Fibroblast of upper back skin (primary cell): Measurements from ENCODE around the gene VAMP7.
"Not testable (repeated sequence)": the region's sequence is repeated elsewhere in the genome, so short reads cannot be mapped to it uniquely, and the experiment has no call there.

ENCODE experiments used
- DNase-seq: peaks from one replicate; pipeline ENCODE4 v3.0.0-alpha.2; 2013

Gene VAMP7, protein sequence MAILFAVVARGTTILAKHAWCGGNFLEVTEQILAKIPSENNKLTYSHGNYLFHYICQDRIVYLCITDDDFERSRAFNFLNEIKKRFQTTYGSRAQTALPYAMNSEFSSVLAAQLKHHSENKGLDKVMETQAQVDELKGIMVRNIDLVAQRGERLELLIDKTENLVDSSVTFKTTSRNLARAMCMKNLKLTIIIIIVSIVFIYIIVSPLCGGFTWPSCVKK

DNA sequence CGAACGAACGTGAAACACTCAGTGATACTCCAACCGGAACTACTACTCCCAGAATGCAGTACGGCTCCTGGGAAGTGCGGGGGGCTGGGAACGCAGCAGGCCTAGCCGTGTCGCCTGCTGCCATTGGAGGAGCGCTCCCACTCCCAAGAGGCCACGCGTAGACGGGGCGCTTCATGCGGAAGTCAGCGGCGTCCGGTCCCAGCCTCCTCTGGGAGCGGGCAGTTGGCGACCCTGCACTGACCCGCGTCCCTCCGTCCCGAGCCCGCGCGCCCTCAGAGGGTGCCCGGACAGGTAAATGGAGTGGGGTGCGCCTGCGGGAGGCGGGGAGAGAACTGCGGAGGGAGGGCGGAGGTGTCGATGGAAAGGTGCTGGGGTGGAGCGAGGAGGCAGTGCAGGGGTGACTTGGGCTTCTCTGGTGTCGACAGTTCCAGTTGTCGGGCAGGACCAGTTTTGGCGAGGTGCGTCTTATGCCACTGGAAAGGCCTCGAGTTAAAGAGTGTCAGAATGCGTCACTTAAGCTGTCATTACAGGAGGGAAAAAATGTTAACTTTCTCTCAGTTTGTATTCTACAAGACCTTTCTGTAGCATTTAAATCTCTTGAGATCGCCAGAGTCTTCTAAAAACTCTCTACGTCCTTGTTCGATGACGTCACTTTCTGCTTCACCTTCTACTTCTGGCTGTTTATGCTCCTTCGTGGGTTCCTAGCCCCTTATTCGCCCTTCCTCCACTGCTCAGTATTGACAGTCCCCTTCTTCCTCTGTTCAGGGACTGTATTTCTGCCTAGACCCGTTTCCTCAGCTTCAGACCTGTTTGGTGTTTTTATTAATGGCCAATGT lies at the start of gene VAMP7:
Gene VAMP7 (plus strand): TSS at position 188 of the 836 bp plus-strand sequence. CDS start 8,122 bp downstream, outside the sequence.
- DNase-seq, result peak; percentile 82

DNA sequence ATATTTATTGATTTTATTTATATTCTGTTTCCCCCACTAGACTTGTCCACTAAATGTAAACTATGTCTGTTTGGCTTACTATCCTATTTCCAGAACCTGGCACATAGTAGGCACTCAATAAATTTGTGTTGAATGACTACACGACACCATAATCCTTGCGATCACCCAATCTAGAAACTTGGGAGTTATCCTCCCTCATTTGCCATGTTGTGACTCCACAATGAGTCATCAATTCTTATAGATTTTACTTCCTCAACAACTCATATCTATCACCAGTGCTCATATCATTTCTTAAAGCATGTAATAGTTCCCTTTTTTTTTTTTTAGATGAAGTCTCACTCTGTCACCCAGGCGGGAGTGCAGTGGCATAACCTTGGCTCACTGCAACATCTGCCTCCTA lies 39.9 kb upstream of the VAMP7 start:
- no peak for DNase-seq

DNA sequence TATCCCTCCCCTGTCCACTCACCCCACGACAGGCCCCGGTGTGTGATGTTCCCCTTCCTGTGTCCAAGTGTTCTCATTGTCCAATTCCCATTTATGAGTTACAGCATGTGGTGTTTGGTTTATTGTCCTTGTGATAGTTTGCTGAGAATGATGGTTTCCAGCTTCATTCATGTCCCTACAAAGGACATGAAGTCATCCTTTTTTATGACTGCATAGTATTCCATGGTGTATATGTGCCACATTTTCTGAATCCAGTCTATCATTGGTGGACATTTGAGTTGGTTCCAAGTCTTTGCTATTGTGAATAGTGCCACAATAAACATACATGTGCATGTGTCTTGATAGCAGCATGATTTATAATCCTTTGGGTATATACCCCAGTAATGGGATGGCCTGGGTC lies 29.4 kb upstream of the VAMP7 start:
- DNase-seq, result not testable (repeated sequence)

DNA sequence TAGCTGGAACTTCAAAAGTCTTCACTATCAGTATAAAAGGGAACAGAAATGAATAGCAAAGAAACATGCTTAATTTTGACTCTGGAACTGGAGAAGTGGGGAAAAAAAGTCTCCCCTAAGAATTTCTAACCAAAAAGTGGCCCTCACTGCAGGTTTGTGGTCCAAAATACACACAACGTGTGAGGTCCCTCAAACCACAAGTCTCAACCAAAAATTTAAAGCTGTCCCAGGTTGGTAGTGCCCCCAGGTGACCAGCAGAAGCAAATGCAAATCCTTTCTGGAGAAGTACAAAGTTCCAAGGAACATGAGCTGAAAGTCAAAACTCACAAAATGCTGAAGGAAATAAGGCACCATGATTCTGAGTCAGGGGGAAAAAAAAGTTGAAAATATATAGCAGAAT lies 23.6 kb upstream of the VAMP7 start:
- DNase-seq, result no peak

DNA sequence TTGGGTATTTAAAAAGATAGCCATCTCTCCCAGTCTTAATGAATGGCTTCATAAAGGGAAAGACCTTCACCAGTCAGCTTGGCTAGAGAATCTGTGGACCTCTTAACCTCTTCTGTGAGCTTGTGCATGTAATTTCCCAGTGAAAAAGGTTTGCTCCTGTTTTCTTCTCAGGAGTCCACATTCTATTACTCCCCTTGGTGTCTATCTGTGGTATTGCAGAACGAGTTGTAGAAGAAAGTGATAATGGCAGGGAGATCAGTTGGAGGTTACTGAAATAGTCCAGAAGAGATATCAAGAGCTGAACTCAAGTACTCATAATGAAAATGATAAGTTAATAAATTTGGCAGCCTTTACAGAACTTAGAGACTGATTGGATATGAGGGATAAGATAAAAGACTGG lies 16.5 kb upstream of the VAMP7 start:
- DNase-seq, result no peak

DNA sequence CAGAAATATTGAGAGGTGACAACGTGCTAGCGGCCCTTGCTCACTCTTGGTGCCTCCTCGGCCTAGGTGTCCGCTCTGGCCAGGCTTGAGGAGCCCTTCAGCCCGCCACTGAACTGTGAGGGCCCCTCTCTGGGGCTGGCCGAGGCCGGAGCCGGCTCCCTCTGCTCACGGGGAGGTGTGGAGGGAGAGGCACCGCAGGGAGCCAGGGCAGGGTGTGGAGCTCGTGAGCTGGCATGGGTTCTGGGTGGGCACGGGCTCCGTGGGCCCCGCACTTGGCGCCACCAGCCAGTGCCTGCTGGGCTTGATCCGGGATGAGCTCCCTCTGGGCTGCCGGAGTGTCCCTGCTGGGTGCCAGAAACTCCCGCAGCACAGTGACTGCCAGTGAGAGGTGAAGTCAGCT lies 16.0 kb upstream of the VAMP7 start:
- DNase-seq, result no peak

DNA sequence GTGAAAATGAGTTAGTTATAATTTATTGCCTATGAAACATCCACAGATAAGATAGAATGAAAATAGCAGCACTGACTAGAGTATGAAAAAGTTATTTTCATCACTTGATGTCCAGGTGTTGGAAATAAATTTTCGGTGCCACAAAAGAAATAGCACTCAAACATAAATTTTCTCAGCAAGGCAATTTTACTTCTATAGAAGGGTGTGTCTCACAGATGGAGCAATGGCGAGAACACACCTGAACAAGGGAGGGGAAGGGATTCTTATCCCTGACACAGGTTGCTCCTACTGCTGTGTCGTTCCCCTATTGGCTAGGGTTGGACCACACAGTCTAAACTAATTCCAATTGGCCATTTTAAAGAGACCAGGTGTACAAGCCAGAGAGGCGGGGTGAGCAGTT lies 13.3 kb upstream of the VAMP7 start:
- DNase-seq, result no peak

DNA sequence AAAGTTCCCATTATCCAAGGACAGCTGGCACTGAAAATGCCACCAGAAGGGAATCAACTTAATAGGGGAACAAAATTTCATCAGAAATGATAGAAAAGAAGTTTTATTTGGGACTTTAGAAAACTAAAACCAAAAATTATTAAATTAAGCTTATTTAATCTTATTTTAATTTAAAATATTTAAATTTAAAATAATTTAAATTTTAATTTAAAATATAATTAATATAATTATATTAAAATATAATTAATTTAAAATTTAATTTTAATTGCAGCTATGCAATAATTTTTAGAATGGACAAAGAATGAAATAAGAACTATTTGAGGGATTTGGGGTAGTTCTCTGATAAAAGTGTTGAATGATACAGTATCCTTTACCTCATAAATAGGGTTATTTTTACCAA lies 10.2 kb upstream of the VAMP7 start:
- DNase-seq, result no peak

DNA sequence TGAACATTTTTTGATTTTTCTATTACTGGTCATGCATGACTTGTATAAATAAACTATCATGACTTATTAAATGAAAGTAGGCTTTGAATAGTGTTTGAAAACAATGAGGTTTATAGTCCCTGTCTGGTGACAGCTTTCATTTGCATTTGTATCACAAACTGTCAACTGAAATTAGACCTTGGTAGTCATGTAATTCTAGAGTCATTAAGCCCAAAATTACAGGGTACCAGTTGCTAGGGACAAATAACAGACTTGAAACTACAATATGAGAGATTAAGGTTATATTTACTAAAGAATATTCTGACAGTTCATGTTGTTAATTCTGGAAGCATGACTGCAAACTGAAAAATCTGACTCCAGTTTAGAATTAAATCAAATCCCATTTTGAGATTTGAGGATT lies 9.2 kb upstream of the VAMP7 start:
- DNase-seq, result no peak

DNA sequence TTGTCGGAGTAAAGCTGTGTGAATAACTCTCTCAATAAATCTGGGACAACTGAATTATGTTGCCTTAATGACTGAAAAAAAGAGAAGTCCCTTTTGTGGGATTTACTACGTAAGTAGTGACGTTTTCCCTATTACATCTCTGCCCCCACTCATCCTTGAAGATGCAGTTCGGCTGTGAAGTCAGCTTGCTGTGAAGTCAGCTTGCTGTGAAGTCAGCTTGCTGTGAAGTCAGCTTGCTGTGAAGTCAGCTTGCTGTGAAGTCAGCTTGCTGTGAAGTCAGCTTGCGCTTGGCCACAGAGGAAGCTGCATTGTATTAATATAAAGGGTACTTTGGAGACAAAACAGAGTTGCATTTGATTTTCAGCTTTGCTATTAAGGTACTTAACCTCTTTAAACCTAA lies 8.0 kb upstream of the VAMP7 start:
- no peak for DNase-seq

DNA sequence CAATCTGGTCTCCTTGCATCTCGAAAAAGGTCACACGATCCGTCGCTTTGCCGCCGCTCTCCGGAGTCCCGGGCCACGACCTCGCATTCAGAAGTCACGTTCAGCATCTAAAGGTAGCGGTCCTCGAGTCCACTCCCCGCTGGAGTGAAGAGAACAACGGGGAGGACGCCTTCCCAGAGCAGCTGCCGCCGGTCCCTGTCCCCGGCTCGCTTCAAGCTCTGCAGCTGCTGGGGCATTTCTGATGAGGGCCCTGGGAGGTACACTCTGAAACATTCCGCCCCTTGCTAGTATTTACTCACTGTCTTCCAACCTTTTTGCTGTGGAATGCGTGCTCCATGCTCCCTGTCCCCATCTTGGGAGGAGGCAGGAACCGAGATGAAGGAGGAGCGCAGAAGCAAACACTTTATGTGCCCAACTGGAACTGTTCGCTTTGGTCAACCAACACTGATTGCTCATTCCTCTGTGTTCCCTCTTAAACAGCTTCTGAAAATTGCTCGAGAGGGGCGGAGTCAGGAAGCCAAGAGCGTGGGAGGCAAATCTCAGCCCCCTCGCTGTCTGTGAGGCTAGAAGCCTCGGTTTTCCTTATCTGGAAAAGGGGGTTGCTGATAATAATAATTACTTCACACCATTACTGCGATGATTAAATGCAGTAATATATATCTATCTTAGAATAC lies 6.4 kb upstream of the VAMP7 start:
- DNase-seq, result no peak

DNA sequence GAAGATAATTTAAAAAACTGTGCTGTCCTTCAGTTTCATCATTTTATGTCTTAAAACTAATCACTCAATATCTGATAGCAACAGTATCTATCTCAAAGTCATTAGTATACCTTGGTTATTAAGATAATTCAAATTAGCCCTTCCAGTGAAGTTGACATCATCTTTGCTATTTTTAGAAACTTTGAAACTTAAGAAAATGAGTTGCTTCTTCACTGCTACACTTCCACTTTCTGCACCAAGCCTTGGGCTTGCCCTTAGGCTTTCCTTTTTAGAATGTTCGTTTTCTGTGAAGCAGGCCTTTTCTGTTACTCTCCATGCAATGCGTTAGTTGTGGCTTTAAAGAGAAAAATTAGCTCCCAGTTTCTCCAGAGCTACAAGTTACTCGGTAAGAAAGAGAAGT lies 4.4 kb upstream of the VAMP7 start:
- DNase-seq, result no peak

DNA sequence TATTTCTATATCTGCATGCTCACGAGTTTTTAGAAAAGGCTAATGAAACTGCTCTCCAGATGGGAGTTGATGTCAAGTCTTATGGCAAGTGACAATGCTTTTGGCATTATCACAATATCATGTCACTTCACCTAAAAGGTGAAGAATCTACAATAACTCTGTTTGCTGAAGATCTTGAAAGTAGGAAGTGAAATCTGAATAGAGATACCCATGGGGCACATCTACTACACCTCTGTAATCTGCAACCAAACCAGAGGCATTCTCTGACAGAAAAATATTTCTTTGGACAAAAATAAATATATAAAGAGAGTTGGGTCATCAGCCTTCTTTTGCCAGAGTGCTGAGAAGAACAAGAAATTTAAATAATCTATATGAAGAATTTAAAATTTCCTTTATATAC lies 3.9 kb upstream of the VAMP7 start:
- DNase-seq, result no peak

DNA sequence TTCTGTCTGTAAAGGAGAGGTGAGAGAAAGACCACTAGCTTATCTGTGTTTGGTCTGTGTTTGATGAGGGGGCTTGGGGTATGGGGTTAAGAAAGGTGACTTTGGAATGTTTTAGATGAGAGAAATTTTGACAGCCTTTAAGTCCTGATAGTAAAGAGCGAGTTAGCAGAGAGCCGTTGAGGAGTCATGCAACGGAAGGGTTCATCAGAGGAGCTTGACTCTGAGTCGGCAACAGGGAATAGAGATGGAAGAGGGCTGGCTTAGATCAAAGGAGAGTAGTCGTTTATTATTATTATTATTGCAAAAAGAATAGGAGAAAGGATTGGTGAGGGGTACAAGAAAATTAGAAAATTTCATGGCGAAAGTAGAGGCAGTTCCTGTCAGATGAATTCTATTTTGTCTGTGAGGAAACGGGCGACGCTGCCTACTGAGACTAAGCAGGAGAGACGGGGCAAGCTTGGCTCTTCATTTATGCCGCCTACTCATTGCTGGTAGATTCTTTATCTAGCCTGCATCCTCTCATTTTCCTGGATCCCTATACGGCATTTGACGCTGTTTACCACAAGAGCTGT lies 473 bp upstream of the VAMP7 start:
- DNase-seq, result no peak

DNA sequence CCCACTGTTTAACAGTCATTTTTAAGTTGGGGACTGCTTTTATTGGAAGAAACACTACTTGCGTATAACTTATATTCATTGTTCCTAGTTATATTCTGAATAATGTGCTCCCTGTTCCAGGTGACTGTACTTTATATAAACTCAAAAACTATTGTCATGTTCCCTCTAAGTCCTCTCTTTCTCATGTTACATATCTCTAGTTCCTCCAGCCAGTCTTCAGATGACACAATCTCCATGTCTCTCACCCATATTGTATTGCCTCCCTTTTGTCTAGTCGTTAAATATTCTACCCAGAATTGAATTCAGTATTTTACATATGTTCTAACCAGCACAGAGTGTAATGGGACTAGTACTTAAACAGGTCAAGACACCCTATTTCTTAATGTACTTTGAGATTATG lies 5.3 kb downstream of the VAMP7 start:
- no peak for DNase-seq

DNA sequence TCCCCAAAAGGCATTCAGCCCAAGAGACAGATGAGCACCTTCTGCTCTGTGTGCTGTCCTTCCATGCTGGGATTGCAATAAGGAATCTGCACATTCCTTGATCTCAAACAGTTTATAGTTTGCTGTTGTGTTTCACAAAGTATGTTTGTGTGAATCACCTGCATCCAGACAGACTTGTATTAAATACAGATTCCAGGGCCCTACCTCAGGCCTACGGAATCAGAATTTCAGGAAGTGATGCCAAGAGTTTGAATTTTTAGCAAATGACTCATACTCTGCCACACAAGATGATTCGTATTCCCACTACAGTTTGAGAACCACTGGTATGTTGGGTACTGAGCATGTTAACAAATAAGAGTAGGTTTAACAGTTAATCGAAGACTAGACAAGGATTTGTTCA lies 7.0 kb downstream of the VAMP7 start:
- DNase-seq, result peak; percentile 78

DNA sequence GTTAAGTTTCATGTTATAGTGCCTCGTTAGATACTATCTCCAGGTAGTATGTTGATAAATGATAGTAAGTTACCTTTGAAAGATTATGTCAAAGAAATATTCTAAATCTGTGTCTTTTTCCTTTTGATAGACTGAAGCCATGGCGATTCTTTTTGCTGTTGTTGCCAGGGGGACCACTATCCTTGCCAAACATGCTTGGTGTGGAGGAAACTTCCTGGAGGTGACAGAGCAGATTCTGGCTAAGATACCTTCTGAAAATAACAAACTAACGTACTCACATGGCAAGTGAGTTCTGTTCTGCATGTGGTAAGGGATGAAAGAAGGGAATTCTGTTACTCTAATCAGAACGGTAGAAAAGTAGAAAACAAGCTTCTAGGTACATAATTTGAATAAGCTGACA lies 8.2 kb downstream of the VAMP7 start:
- DNase-seq, result no peak

DNA sequence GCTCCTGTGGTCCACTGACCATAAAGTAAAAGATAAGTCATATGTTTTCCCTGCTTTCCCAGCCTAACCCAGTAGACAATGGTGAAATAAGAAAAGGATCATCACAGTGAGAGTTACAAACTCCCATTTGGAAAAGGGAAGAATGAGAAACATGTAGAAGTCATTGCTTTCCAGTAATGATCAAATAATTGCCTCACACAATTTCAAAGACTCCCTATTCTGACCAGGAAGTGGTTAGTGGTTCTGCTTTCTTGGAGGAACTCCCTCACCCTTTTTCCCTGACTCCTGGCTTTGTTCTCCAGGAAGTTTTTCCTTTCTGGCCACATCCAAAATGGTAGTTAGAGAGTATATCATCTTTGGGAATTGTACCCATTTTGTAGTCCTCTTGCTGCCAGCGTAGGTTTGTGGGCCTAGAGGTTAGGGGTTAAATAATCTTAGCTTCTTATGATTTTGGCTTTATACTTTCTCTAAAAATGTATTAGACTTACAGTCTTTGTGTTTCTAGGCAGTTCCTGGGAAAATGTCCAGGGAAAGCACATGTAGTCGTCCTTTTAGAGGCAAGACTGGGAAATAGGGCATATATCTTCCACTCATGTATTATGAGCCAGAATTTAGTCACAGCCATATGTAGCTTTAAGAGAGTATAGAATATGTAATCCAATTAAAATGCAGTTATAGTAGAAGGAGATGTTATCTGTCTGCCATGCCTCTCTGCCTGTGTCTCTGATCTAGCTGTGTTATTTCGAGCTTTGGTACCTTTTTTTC lies 10.5 kb downstream of the VAMP7 start:
- DNase-seq, result peak; percentile 12

DNA sequence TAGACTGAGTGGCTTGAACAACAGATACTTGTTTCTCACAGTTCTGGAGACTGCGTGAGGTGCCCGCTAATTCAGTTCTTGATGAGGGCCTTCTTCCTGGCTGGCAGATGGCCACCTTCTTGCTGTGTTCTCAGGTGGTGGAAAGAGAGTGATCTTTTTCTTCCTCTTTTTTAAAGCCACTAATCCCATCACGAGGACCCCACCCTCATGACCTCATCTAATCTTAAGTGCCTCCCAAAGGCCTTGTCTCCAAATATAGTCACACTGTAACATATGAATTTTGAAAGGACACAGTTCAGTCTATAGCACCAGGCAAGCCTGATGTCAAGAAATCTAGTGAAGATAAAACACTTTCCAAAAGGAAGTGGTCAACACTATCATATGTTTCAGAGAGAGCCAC lies 12.4 kb downstream of the VAMP7 start:
- no peak for DNase-seq

DNA sequence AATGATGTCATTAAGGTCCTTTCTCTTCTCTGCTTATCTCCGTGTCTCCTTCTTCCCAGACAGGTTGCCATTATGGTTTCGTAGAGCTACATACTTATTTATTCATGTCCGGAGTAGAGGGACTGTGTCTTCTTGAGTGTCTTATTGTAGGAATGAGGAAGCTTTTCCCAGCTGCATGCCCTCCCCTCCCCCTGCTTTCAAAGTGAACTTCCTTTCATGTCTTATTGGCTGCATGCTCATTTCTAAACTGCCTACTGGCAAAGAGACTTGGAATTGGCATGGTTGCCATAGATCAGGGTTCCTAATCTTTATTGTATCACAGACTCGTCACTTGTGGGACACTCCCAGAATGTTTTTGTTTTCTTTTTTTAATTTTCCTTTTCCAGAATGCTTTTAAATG lies 15.4 kb downstream of the VAMP7 start:
- no peak for DNase-seq

DNA sequence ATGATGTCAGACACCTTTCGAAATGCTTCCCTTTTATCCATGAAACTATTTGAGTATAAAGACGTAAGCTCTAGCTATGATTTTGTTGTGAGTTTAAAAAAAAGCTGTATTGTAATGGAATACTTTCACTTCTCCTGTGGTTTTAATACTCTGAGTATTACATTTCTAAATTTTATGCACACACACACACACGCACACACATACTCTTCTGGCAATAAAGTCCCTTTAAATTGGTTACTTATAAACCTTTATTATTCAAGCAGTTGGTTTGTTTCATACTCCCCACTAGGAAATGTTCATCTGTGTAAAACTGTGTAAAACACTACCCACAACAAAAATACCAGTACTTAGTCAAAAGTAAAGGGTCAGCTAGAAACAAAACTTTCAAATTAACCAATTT lies 18.2 kb downstream of the VAMP7 start:
- DNase-seq, result no peak

DNA sequence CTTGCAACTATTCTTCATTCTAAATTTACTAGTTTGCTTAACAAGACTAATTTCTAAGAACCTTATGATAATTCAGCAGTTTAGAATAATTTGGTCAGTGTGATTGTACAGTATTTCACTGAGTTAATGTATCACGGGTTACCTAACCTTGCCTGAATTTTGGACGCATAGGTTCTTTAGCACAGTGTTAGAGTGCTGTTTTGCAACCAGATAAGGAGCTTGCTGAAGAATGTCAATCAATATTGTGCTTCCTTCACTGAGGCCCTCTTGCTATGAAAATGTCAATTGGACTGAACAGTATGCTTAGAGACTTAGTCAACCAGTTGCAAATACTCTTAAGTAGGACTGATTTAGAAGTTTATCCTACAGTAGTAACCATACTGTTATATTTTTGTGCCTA lies 19.6 kb downstream of the VAMP7 start:
- DNase-seq, result no peak

DNA sequence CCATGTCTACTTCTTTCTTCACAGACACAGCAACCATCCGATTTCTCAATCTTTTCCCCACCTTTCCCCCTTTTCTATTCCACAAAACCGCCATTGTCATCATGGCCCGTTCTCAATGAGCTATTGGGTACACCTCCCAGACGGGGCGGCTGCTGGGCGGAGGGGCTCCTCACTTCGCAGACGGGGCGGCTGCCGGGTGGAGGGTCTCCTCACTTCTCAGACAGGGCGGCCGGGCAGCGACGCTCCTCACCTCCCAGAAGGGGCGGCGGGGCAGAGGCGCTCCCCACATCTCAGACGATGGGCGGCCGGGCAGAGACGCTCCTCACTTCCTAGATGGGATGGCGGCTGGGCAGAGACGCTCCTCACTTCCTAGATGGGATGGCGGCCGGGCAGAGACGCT lies 26.5 kb downstream of the VAMP7 start:
- not testable (repeated sequence) for DNase-seq
